Glomerular visceral epithelial cell (primary cell): ENCODE data around the gene DUS1L.

Experiments
- DNase-seq: peaks from one replicate; pipeline ENCODE4 v3.0.0-alpha.2; 2016; ENCODE audit errors: extremely low spot score

Gene DUS1L

GRCh38 chr17:82065638-82066303 lies at the start of gene DUS1L:
Gene DUS1L, minus strand, starts transcription at chr17:82065804. Its CDS starts 745 bp downstream, at chr17:82065059.
- DNase-seq, result peak; percentile 52

DNA sequence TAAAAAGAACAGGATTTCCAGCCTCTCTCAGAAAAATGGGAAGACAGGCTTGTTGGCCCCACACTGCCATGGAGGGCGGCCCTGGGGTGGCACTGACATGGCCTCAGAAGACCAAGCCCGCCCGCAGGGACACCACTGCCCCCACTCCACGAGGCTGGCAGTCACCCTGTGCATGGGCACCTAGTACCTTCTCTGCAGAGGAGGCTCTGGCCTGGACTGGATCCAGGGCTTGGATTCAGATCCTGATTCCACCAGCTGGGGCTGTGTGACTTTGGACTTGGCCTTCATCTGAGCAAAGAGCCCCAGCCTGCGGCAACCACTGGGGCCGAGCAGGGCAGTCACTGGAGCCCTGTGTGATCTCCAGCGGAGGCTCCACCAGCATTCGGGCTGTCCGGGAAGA lies 49.3 kb upstream of the DUS1L start:
- DNase-seq, result no peak

- no peak for DNase-seq
Observed at GRCh38 chr17:82114447-82114846, 48.8 kb upstream of the DUS1L start.

- DNase-seq, result no peak
Observed at GRCh38 chr17:82113941-82114340, 48.3 kb upstream of the DUS1L start.

DNA sequence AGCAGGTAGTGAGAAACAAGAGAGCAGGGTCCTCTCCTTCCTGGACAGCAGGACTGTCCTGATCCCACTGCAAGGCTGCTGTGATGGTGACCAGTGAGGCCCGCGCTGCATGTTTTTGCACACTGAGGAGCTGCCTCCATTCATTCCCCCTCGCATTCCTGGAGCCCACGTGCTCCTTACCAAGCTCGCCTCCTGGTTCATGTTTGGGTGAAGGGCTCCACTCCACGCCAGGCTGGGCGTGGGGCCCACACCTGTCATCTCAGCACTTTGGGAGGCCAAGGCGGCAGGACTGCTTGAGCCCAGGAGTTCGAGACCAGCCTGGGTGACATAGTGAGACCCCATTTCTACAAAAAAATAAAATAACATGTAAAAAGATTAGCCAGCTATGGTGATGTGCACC lies 47.8 kb upstream of the DUS1L start:
- DNase-seq, result no peak

DNA sequence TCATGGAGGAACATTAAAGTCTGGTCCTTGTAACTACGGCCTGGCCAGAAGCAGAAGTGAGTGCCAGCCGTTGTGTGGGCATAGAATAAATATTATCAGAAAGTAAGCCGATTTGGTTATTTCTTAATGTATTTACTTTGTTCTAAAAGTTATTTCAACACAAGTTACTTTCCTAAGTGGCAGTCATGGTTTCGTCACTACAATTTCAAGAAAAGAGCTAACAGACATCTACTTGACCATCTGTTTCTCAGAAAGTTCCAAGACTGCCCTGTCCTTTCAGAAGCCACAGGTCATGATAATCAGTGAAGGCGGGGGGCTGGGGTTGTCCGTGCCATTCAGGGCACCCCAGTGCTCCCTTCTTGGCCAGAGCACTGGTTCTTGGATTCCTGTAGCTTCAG lies 47.3 kb upstream of the DUS1L start:
- DNase-seq, result no peak

DNA sequence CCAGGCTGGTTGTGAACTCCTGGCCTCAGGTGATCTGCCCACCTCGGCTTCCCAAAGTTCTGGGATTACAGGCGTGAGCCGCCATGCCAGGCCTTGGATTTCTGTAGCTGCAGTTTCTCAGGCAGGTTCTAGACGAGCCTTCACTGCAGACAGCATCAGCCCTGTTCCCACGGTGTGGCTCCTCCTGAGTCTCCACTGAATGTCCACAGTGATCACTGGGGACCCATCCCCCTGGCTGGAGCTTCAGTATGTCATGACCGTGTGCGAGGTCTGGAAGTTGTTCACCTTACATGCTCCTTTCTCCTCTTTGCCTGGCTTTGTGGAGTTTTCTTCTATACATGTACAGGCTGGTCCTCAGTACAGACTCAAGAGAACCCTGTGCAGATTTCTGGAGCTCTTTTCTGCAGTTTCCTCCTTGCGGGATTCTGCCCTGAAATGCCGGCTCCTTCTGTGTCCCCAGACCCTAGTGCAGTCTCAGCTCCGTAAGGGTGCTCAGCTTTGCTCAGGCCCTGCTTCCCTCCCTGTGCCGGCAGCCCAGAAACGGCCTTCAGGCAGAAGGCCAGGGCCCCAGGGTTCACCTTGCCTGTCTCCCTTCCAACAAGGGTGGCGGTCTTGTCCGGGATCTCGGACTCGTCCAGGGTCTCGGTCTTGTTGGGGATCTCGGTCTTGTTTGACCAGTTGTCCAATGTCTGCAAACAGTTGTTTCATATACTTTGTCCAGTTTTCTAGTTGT lies 46.7 kb upstream of the DUS1L start:
- no peak for DNase-seq

- no peak for DNase-seq
Observed at GRCh38 chr17:82110298-82110697, 44.7 kb upstream of the DUS1L start.

- no peak for DNase-seq
Observed at GRCh38 chr17:82108961-82109475, 43.4 kb upstream of the DUS1L start.

DNA sequence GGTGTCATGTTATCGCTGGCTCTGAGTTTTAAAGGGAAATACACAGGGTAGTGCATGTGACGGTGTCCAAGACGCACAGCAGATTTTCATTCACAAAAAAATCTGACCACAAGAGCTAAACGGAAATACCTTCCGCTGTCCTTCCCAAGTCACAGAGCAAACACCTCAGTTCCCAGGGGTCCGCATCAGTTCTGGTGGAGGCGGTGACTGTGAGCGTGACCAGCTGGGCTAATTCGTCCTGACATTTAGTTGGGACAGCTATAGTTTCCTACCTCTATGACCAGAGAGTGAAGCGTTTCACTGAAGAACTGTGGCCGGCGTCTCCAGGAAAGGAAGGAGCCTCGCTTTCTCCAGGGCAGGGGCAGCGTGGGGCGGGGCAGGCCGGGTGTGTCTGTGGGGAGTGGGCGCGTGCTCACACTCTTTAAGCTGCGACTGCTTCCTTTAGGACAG lies 42.9 kb upstream of the DUS1L start:
- DNase-seq, result no peak

GRCh38 chr17:82108038-82108437 lies 42.4 kb upstream of the DUS1L start:
- DNase-seq, result no peak

DNA sequence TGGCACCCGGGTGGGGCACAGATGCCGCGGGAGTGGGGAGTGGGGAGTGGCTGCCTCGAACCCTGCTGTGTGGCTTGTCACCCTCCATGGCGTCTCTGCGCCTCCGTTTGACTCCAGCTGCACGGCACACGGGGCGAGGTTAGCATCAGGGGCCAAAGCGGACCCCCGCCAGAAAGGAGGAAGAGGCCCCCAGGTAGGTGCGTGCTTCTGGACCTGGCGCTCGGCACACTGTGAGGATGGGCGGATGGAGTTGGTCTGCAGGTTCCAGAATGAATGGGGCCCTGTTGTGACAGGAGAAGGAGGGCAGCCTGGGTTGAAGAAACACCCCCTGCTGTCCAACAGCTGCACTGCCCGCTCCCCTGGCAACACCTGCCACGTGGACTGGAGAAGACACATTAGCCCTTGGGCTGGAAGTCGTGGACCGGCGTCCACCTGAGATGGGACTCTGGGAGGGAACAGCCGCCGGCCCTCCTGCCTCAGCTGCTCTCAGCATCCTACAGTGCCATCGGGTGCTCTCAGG lies 41.8 kb upstream of the DUS1L start:
- no peak for DNase-seq

- no peak for DNase-seq
Observed at GRCh38 chr17:82106688-82107305, 41.2 kb upstream of the DUS1L start.

DNA sequence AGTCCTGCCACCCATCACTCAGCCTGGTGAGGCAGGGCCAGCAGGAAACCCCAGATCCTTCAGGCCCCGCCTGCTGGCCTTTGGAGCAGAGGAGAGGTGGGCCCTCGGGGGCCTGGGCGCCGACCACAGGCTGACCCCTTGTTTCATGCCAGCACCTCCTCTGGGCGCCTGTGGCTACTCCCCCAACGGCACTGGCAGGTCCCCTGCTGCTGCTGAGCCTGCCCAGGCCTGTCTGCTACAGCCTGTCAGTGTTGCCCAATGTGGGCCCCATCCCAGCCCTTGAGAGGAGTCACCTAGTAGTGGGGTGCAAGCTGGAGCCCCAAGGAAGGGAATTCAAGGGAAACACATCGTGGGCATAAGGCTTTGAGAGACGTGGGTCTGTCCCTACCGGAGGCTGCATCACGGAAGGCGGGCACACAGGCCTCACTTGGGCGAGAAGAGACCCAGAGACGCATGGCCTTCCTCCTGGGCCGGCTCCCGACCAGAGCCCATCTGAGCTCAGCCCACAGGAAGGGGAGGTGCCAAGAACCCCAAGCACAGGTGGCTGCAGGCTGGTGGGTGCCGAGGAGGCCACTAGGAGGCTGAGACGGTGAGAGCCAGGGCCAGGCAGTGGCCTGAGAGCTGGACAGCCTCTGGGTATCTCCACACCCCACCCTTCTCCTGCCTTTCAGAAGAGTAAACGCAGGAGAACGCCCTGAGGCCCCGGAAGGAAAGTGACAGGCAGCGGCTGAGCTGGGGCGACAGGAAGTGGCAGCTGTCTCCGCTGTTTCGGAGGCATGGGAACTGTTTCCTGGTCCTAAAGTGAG lies 40.5 kb upstream of the DUS1L start:
- peak; percentile 44 for DNase-seq

- no peak for DNase-seq
Observed at GRCh38 chr17:82105417-82105881, 39.8 kb upstream of the DUS1L start.

- DNase-seq, result no peak
Observed at GRCh38 chr17:82104797-82105416, 39.3 kb upstream of the DUS1L start.

- no peak for DNase-seq
Observed at GRCh38 chr17:82103553-82104451, 38.2 kb upstream of the DUS1L start.

DNA sequence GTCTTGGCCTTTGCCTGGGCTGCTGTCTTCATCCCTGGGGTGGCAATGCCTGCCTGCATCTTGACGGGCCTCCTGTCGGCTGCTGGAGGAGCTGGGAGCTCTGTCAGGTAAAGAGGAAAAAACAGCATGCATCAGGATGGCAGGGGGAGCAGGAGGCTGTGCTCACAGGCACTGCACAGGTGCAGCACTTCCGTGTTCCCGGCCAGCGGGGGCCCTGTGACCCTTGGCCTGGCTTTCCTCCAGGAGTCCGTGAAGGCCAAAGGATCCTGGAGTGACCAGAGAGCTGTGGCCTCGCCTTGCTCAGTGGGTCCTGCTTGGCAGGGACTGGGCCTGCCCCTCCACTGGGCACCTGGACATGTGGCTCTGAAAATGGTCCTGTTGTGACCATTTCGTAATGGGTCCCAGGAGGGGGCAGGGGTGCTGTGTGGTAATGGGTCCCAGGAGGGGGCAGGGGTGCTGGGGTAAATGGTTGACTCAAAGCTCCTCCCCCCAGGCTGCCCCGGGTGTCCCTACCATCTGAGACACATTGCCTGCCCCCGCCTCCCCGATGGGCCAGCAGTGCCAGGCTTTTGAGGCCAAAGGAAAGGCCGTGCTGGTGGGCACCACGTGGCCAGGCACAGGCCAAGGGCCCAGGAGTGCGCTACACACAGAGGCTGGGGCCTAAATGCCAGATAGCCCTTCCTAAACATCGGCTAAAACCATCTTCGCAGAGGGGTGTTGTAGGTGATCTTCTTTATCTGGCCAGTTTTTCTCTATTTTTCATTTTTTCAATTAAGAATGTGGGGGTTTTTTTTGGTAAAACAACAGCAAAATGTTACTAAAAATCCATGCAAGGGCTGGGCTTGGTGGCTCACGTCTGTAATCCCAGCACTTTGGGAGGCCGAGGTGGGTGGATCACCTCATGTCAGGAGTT lies 36.4 kb upstream of the DUS1L start:
- no peak for DNase-seq

- no peak for DNase-seq
Observed at GRCh38 chr17:82101301-82101715, 35.7 kb upstream of the DUS1L start.
